Activated CD4-positive, alpha-beta T cell treated with anti-CD3 and anti-CD28 coated beads, Interleukin-2, amount 10 ng/mL, durations not matched to agents 7 days and 5 days (primary cell): Measurements from ENCODE around the gene SMR3A. TPM values are rescaled to one million over a fixed set of nuclear protein-coding genes. Genes with fewer than 3 reads are reported as not detected.

Experiments used
- CTCF ChIA-PET: fragments of 350-600 bp; sonication (Branson Sonifier 250); formaldehyde crosslinking; loops from one replicate; lab custom pipeline; 2021; ENCODE audit warnings: antibody characterized with exemption; lab: Charles Lee
- POLR2A ChIA-PET: fragments of 350-600 bp; sonication (Branson Sonifier 250); formaldehyde crosslinking; loops from one replicate; lab custom pipeline; 2021; ENCODE audit warnings: antibody characterized with exemption; lab: Charles Lee
- DNase-seq: peaks from one replicate; pipeline ENCODE4 v3.0.0-alpha.2; 2020
- H3K27ac Mint-ChIP-seq: one replicate; pipeline ENCODE4 v1.8.0; 2021; ENCODE audit warnings: mild to moderate bottlenecking, moderate library complexity, mixed read lengths
- H3K27me3 Mint-ChIP-seq: one replicate; pipeline ENCODE4 v1.8.0; 2021; ENCODE audit warnings: mixed read lengths
- H3K36me3 Mint-ChIP-seq: one replicate; pipeline ENCODE4 v1.8.0; 2021; ENCODE audit warnings: low read depth, mixed read lengths
- H3K4me1 Mint-ChIP-seq: one replicate; pipeline ENCODE4 v1.8.0; 2021; ENCODE audit warnings: mixed read lengths
- H3K4me3 Mint-ChIP-seq: one replicate; pipeline ENCODE4 v1.8.0; 2021; ENCODE audit warnings: mild to moderate bottlenecking, moderate library complexity, mixed read lengths
- H3K9me3 Mint-ChIP-seq: one replicate; pipeline ENCODE4 v1.8.0; 2021; ENCODE audit warnings: mixed read lengths
- total RNA-seq, 2 experiments: library from RNA; stranded (reverse); gene quantifications; one replicate each; pipeline ENCODE4 v1.2.3, GENCODE V29; 2021

SMR3A gene
- total RNA-seq, 2 experiments from 2014 or later: not detected

DNA sequence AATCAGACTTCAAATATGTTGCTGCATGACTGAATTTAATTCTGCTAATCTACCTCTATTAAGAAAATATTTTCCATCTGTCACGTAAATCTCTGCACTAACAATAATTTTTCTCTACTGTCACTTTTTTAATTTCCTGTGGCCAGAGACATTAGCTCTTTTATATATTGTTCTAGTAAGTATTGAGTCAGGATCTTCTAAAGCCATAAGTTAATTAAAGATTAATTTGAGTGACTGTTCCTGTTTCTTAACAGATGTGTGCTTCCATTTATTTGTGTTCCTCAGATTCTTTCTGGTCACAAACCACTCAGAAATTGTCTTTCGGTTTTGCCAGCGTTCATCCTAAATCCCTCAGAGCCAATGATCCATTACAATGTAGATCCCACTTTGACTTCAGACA lies 20.0 kb downstream of the SMR3A start:
- Mint-ChIP-seq H3K4me3 (no peak overlapping the region), H3K4me1 (no peaks in the 10 kb centered on the region), H3K27me3 (no peaks in the 10 kb centered on the region), H3K36me3 (no peaks in the 10 kb centered on the region), H3K27ac (no peak overlapping the region), H3K9me3 (peaks cover 2% of the 10 kb centered on the region)
- ChIA-PET POLR2A (no interaction called here), CTCF (no interaction called here)
- DNase-seq: no peak

DNA sequence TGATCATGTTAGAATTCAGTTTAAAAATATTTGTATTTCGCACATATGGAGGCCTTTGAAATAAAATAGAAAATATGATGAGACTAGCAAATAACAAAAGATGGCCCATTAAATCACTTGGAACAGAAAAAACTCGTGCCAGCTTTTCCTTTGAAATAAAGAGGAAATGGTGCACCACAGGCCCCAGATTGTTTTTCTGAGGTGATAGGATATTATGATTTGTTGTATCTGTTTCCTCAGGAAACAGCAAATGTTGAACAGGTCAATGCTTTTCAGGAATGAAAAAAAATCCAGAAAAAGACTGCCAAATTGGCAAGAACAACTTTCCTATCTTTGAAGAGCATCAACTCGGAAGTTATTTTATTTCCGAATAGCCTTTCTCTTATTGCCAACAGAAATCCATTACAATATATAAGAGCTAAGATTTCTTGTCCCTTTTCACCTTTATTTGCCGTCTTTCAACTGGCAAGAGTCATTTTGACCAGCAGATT lies 22.2 kb downstream of the SMR3A start, which contains the start of gene SMR3B:
Gene SMR3B (plus strand): TSS at position 441 of the 491 bp plus-strand sequence. CDS start 1,380 bp downstream, outside the sequence.
- DNase-seq: no peak
- H3K4me3 Mint-ChIP-seq: no peak within 1 kb of the TSS
- ChIA-PET CTCF (no interaction called here), POLR2A (no interaction called here)
- H3K4me1 Mint-ChIP-seq: no peaks in the 10 kb centered on the region
- H3K27me3 Mint-ChIP-seq: no peaks in the 10 kb centered on the region
- no peaks in the 10 kb centered on the region for H3K36me3 Mint-ChIP-seq
- no peaks in the 10 kb centered on the region for H3K9me3 Mint-ChIP-seq
- H3K27ac Mint-ChIP-seq: no peak within 1 kb of the TSS

DNA sequence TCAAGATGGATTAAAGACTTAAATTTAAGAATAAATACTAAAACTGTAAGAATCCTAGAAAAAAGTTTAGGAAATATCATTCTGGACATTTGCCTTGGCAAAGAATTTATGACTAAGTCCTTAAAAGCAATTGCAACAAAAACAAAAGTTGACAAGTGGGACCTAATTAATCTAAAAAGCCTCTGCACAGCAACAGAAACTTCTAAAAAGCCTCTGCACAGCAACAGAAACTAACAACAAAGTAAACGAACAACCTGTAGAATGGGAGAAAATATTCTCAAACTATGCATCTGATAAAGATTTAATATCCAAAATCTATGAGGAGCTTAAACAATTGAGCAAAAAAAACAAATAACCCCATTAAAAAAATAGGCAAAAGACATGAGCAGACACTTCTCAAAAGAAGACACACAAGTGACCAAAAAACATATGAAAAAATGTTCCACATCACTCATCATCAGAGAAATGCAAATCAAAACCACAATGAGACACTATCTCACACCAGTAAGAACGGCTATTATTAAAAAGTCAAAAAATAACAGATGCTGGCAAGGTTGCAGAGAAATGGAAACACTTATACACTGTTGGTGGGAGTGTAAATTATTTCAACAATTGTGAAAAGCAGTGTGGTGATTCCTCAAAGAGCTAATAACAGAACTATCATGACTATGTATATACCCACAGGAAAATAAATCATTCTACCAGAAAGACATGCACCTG lies 31.7 kb downstream of the SMR3A start:
- no peaks in the 10 kb centered on the region for H3K36me3 Mint-ChIP-seq
- no peaks in the 10 kb centered on the region for H3K9me3 Mint-ChIP-seq
- no peaks in the 10 kb centered on the region for H3K27me3 Mint-ChIP-seq
- H3K4me1 Mint-ChIP-seq: no peaks in the 10 kb centered on the region
- CTCF ChIA-PET: no interaction called here
- no peak for DNase-seq
- POLR2A ChIA-PET: no interaction called here
- no peak overlapping the region for H3K4me3 Mint-ChIP-seq
- H3K27ac Mint-ChIP-seq: no peak overlapping the region

DNA sequence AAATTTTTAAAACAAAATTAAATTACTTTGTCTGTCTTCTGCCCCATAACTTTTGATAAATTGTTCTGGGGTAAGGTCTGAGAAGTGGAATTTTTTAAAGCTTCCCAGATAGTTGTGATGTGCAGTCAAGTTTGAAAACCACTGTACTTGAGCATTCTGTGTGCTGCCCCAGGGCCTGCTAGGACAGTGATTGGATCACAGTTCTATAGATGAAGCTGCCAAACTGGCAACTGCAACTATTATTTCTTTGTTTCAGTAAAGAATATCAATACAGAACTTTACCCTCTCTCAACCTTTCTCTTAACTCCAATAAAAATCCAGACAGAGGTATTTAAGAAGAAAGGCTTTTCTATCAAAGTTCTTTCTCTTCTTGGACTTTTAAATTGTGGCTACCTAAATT lies 37.0 kb downstream of the SMR3A start, which contains the start of gene OPRPN:
Gene OPRPN (plus strand): TSS at position 361 of the 400 bp plus-strand sequence. CDS start 1,346 bp downstream, outside the sequence.
- Mint-ChIP-seq H3K27ac (no peak within 1 kb of the TSS), H3K27me3 (no peaks in the 10 kb centered on the region), H3K4me1 (no peaks in the 10 kb centered on the region), H3K9me3 (no peaks in the 10 kb centered on the region), H3K4me3 (no peak within 1 kb of the TSS), H3K36me3 (no peaks in the 10 kb centered on the region)
- DNase-seq: no peak
- ChIA-PET POLR2A (no interaction called here), CTCF (no interaction called here)

DNA sequence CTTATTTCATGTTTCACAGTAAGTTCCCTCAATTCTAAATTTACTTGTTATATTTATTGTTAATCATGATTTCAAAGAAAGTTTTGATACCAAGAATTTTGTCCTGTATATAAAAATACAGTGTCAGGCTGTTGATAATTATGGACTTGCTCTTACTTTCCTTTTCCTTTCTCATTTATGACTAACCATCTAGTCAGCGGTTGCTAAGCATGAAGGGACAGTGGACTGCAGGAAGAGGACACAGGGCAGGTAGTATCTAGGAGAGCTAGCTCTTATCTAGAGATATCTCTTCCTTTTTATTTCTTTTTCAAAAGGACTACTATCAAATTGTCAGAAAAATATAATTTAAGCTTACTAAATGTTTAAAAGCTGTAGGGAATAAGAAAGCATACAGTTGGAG lies 38.8 kb downstream of the SMR3A start:
- Mint-ChIP-seq H3K36me3 (no peaks in the 10 kb centered on the region), H3K27me3 (no peaks in the 10 kb centered on the region), H3K9me3 (no peaks in the 10 kb centered on the region), H3K4me3 (no peak overlapping the region), H3K4me1 (no peaks in the 10 kb centered on the region), H3K27ac (no peak overlapping the region)
- POLR2A ChIA-PET: no interaction called here
- CTCF ChIA-PET: no interaction called here
- DNase-seq: no peak

DNA sequence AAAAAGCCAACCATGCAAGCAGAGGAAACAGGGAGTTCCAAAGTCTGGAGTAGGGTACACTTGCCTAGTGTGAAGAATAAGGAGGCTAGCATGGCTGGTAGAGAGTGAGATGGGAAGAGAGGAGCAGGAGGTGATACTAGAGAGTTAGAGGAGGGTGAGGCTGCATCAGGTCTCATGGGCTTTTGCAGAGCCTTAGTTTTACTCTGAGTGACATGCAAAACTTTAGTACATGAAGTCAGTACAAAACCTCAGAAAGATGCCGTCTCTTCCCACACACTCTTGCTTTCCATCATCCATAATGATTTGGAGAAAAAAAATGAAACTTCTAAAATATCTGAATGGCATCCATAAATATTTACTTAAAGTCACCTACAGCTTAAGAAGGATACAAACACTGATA lies 42.2 kb downstream of the SMR3A start:
- no peak for DNase-seq
- Mint-ChIP-seq H3K9me3 (no peaks in the 10 kb centered on the region), H3K27me3 (no peaks in the 10 kb centered on the region), H3K36me3 (no peaks in the 10 kb centered on the region), H3K27ac (no peak overlapping the region), H3K4me1 (no peaks in the 10 kb centered on the region), H3K4me3 (no peak overlapping the region)
- POLR2A ChIA-PET: no interaction called here
- CTCF ChIA-PET: no interaction called here

DNA sequence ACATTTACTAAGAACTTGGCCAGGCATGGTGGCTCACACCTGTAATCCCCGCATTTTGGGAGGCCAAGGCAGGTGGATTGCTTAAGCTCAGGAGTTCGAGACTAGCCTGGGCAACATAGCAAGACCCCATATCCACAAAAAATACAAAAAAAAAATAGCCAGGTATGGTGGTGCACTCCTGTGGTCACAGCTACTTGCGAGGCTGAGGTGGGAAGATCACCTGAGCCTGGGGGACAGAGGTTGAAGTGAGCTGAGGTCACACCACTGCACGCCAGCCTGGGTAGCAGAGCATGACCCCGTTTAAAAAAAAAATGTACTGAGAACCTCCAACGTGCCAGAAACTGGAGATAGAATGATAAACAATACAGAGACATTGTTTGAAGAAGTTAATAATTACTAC lies 45.2 kb downstream of the SMR3A start:
- H3K4me3 Mint-ChIP-seq: no peak overlapping the region
- ChIA-PET POLR2A (no interaction called here), CTCF (no interaction called here)
- peaks cover 2% of the 10 kb centered on the region for H3K9me3 Mint-ChIP-seq
- no peaks in the 10 kb centered on the region for H3K27me3 Mint-ChIP-seq
- no peak for DNase-seq
- no peaks in the 10 kb centered on the region for H3K4me1 Mint-ChIP-seq
- no peak overlapping the region for H3K27ac Mint-ChIP-seq
- no peaks in the 10 kb centered on the region for H3K36me3 Mint-ChIP-seq

Other genes with a start within 250 kb of the SMR3A start
- gene PRR27, start 206.5 kb upstream of the SMR3A start, total RNA-seq: not detected
- not detected for gene ODAM, start 165.0 kb upstream of the SMR3A start, total RNA-seq
- gene FDCSP, start 134.6 kb upstream of the SMR3A start, total RNA-seq: not detected
- gene CSN3, start 118.2 kb upstream of the SMR3A start, total RNA-seq: not detected
- gene CABS1, start 25.8 kb upstream of the SMR3A start, total RNA-seq: not detected
- gene SMR3B, start 22.4 kb downstream of the SMR3A start, total RNA-seq: not detected
- gene OPRPN, start 37.2 kb downstream of the SMR3A start, total RNA-seq: not detected
- gene MUC7, start 111.4 kb downstream of the SMR3A start, total RNA-seq: not detected
- not detected for gene AMTN, start 157.8 kb downstream of the SMR3A start, total RNA-seq
- gene AMBN, start 231.5 kb downstream of the SMR3A start, total RNA-seq: not detected